DMS114 treated with DMSO at 0.1 percent for 48 hours (cell line): ENCODE measurements around the gene EPM2A.
"Not testable (repeated sequence)": the region's sequence is repeated elsewhere in the genome, so short reads cannot be mapped to it uniquely, and the experiment has no call there.

Experiments used
- DNase-seq: peaks from one replicate; lab custom pipeline; 2025; ENCODE audit not compliant: unreplicated experiment; lab: John Stamatoyannopoulos, UW

The EPM2A gene

DNA sequence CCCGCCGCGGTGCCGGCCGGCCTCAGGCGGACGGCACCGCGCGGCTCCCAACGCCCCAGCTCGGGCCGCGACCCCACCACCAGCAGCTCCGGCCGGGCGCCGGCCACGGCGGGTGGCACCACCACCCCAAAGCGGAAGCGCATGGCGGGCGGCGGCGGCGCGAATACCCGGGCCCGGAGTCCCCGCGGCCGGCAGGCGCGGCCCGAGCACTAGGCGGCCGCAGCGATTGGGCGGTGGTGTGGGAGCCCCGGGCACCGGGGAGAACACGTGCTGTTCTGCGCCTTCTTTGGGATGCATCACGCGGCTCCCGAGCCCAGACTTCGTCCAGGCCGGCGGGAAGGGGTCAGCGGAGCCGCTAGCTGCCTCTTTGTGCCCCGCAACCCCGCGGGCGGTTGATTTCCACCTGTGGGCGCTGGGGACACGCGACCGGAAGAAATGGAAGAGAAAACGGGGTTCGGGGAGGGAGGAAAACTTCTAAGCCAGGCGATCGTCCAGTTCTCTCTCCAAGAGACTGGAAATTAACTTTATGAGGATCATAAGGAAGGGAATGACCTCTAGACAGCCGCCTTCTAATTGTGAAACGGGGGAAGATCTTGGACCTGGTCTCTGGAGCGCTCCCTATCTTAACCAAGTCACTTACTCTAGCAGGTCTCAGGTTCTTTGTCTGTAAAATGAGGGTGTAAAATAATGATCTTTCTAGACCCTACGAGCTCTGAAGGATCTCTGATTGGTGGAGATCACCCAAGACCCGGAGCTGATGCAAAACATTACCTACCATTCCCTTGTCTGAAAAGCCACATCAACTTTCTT lies at the start of gene EPM2A:
Gene EPM2A, minus strand, starts transcription at position 165 of the 810 bp plus-strand sequence. Its CDS starts 22 bp downstream, at position 143.
- peak; percentile 22 for DNase-seq

DNA sequence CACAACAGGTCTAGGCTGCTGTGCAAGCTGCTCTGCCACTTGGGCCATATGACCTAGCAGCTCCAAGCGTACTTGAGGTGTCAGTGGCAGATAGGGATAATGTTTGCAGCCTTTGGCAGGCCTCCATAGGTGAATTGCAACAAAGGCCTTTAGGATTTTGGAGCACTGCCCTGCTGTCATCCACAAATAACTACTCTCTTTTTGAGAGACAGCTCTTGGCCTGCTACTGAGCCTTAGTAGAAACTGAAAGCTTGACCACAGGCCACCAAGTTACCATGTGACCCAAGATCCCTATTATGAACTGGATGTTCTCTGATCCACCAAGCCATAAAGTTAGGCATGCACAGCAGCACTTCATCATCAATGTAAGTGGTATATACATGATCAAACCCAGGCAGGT lies 49.4 kb upstream of the EPM2A start:
- DNase-seq = no peak

DNA sequence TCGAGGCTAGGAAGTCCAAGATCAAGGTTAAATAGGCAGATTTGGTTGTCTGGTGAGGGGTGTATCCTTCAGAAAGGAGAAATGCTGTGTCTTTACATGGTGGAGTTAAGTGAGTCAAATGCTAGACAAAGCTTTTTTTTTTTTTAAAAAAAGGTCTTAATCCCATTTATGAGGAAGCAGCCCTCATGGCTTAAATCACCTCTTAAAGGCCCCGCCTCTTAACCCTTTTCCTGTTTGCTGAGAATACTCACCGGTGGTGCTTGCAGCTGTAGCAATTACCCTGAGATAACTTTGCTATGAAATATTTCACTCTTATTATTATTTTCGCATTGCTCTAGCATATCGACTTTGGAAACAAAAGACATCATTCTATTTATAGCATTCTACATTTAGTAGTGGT lies 48.5 kb upstream of the EPM2A start:
- DNase-seq = no peak

DNA sequence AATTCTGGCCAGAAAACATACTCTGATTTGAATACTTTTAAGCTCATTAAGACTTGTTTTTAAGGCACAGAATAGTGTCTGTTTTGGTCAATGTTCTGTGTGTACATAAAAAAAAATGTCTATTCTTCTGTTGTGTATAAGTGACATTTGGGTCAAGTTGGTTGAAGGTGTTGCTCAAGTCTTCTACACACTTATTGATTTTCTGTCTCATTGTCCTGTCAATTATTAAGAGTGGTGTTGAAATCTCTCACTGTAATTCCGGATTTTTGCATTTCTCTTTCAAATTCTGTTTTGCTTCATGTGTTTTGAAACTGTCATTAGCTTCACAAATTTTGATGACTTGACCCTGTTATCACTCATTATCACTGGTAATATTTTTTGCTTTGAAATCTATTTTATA lies 37.5 kb upstream of the EPM2A start:
- no peak for DNase-seq

DNA sequence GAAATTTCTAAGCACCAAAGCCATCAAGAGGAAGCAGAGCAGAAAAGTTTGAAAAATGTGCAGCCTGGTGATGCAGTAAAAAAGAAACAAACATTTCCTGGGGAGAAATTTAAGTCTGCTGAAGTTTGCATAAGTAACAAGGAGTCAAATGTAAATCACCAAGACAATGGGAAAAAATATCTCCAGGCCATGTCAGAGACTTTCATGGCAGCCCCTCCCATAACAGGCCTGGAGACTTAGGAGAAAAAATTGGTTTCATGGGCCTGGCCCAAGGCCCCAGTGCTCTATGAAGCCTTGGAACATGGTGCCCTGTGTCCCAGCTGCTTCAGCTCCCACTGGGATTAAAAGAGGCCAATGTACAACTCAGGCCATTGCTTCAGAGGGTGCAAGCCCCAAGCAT lies 30.1 kb upstream of the EPM2A start:
- DNase-seq = no peak

DNA sequence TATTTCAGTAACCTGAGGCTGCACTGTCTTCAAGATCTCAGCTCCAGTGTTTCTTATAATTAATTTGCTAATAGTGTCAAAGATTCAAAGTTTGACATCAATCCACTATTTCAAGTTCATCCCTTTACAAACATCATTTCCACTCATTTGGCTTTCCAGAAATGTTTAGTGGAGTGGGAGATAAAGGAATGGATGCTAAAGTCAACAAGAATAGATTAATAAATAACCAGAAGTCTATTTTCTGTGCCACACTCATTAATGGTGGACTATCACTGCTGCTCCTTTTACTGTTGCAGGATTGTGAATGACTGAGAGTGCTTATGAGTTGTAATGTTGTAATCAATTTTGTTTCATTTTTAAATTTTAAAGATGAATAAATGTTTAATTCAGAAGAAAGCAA lies 28.4 kb upstream of the EPM2A start:
- no peak for DNase-seq

DNA sequence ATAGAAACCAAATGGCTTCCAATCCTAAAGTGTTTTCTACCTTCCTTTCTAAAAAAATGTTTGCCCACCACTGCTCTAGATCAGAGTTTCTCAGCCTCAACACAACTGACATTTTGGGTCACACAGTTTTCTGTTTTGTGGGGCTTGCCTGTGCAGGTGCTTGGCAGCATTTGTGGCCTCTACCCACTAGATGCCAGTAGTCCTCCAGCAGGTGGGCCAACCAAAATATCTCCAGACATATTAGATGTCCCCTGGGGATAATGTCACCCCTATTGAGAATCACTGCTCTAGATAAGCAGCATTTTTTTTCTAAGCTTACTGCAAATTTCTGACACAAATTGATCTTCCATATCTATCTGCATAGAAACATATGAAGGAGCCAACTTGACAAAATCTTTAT lies 26.3 kb upstream of the EPM2A start:
- no peak for DNase-seq

DNA sequence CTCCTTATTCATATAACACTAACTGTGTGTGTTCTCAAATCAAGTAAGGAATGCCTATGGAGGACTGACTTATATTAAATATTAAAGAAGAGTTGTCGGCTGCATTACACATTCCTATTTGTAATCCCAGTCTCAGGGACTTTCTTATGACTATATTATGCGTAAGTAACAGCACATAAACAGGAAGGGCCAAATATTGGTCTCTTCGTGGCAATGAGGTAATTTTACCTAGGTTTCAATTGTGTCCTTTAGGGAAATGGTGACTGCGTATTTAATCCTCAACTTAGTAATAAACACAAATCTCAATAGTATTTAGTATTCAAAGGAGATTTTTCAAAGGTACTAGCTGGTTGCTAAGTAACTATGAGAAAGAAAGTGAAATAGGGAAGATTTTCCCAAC lies 22.8 kb upstream of the EPM2A start:
- DNase-seq = no peak

DNA sequence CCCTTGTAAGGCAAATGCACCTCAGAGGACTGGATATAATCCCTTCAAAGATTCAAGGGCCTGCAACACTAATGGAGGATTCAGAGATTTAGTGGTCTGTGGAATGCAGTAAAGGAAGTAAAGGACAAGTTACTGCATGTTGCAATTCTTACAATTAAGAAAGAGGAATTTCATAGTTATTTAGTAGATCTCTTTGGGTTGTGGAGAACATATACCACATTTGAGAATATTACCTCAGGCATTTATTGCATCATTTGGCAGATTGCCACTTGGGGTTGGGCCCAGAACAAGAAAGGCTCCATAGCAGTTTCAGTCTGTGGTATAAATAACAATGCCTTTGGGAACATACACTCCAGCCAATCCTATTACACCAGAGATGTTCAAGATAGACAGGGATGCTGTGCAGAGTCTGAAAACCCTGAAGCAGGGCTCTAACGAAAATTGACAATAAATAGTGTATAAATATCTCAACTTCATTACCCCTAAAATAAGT lies 20.9 kb upstream of the EPM2A start:
- no peak for DNase-seq

DNA sequence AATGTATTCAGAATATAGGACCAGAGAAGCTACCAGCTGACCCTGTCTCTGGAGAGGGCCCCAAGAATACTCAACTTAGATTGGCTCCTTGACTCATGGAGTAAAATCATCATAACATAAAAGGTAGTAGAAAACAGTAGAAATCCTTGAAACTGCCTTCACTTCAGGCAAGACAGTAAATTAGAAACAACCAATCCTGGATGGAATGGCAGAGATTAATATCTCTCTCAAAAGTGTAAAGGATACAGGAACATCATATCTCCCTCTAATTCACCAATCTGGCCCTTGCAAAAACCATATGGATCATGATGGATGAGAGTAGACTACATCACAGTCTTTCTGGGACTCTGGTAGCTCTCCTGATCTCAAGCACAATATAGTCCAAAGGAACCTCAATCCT lies 20.4 kb upstream of the EPM2A start:
- no peak for DNase-seq

DNA sequence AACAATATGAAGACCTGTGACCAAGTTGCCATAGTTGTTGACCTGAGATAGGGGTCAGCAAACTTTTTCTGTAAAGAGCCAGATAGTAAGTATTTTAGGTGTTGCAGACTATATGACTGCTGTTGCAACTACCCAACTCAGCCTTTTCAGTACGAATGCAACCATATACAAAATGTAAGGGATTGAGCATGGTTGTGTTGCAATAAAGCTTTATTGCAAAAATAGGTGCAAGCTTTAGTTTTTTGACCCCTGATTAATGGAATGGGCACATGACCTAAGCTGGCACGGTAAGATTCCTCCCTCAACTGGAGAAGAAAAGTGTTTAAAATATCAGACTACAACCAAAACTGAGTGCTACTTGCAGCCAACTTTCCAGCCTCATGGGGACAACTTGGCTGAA lies 17.3 kb upstream of the EPM2A start:
- DNase-seq = no peak

DNA sequence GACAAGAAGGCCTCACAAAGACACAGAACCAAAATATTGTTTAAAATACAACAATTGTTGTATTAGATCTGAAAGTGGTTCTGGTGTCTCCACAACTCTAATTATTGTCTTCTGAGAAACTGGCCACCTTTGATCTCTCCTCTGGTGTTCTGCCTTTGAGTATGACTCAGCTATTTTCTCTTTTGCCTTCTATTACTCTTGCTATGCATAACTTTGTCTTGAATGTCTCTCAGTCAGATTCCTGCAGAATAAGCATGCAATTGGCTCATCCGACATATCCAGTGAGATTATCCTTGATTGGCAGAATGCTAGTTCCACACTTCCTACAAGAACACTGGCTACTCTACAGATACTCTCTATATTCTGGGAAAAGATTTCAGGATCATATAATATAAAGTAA lies 14.3 kb upstream of the EPM2A start:
- no peak for DNase-seq

DNA sequence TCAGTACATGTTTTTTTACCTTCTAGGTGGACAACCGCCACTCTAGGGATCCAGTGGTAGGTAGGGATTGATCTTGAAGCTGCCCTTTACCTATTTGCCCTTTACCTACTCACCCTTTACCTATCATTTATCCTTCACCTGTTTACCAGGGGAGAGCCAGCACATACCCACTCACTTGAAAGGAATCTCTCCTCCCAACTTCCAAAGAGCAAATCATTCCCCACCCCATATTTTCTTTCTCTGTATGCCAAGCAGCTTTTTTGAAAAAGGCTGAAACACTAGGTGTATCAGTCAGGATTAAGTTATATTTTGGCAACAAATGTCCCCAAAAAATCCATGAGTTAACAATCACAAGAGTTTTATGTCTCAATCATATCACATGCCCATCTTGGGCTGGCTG lies 10.5 kb upstream of the EPM2A start:
- DNase-seq = no peak

DNA sequence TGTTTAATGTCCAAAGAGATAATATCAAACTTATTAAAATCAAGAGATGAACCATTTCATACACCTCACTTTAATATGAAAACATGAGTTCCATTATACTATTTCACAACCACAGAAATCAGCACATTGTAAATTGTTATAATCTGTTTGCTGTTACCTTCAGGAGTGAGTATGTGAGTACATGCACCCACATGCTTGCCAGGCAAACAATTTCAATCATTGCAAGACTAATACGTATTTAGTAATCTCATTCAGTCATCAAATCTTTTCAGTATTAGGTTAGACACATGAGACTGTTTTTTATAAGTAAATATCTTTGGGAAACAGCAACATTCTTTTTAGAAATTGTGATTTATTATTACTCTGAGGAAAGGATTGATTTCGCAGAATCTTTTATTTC lies 9.3 kb upstream of the EPM2A start:
- no peak for DNase-seq

DNA sequence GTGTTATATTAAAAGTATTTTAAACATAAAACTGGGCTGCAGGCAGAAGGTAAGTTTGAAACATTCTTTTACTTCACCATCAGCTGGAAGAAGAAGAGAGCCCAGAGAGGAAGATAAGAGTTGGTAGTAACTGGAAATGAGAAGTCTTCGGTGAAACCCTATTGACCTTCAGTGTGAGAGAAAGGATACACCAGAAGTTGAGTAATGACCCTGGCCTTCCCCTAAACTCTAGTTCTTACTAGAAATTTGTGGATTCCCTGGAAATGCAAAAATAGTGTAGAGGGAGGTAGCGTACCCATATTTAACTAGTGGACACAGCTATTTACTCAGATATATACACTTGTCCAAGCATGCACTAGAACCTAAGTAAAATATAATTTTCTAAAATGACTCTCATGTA lies 8.0 kb upstream of the EPM2A start:
- no peak for DNase-seq

DNA sequence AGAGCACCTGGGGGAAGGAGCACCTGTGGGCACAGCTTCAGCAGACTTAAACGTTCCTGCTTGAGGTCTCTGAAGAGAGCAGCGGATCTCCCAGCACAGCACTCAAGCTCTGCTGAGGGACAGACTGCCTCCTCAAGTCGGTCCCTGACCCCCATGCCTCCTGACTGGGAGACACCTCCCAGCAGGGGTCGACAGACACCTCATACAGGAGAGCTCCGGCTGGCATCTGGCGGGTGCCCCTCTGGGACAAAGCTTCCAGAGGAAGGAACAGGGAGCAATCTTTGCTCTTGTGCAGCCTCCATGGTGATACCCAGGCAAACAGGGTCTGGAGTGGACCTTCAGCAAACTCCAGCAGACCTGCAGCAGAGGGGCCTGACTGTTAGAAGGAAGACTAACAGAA lies 7.2 kb upstream of the EPM2A start:
- not testable (repeated sequence) for DNase-seq

DNA sequence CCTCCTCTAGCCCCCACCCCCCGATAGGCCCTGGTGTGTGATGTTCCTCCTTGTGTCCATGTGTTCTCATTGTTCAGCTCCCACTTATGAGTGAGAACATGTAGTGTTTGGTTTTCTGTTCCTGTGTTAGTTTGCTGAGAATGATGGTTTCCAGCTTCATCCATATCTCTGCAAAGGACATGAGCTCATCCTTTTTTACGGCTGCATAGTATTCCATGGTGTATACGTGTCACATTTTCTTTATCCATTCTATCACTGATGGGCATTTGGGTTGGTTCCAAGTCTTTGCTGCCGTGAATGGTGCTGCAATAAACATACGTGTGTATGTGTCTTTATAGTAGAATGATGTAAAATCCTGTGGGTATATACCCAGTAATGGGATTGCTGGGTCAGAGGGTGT lies 4.4 kb upstream of the EPM2A start:
- DNase-seq = not testable (repeated sequence)

DNA sequence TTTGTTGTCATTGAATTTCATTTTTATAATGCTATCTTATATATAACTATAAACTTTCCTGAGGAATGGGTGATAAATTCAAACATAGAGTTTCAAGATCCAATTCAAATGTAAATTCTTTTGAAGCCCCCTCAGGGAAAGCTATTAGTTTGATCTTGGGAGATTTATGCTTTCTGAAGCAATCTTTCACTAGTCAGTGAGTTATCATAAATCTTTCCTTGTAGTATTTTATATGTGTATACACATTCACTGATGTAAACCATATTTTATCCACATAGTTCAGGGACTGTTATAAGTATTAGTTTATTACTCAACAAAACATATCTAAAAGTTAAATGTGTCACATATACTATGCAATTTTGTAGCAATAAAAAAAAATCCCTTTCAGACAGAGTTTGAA lies 2.9 kb upstream of the EPM2A start:
- DNase-seq = no peak

DNA sequence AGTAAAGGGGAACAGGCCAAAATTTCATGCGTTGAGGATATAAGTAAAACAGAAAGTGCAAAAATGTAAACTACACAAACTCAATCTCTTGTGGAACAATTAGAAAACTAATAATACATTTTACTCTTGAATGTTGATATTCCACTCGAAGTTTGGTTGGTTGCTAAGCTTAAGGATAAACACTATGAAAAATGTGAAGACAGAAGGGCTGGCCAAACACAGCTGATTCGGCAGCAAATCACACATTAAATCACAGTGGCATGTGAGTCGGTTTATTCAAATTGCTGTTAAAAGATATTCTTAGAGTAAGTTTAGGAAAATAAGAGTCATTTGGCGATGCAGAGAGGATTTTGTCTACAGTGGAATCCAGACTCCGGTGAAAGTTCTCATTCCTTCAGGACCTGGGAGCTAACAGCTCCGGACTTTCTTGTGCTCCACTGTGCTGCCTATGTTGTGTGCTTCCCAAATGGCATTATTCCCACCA lies 1.4 kb upstream of the EPM2A start:
- DNase-seq = no peak

DNA sequence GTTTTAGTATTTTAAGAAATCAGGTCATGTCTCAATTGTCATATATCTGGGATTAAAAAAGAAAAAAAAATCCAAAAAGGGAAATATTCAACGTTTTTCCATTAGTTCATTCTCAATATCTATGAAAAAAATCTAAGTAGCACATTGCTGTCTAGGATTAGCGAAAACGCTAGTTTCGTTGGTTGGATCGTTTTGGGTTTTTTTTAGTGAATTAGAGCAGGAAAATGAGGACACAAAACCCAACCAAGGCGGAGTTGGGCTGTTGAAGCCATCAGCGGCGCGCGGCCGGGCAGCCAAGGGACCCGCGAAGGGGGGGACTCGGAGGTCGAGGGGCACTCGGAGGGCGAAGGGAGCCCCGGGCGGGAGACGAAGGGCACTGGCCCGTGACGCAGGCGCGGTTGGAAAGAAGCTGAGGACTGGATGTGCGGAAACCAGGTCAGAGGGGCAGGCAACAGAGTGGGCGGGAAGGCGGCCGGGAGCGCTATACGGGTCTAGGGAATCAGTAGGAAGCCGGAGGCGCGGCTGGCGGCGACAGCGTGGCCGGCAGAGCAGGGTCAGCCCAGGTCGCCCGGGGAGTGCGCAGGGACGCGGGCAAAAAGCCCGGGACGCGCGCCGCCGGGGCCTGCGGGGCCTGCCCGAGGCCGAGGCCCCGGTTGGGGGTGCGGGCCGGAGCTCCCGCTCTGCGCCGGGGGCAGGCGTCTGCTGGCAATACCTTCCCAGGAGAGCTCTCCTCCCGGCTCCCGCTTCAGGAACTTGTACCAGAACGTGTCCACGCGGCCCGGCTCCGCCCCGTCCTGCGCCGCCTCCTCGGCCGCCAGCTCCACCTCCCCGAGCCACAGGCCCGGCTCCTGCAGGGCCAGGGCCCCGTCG lies 599 bp downstream of the EPM2A start:
- DNase-seq = peak; percentile 39

DNA sequence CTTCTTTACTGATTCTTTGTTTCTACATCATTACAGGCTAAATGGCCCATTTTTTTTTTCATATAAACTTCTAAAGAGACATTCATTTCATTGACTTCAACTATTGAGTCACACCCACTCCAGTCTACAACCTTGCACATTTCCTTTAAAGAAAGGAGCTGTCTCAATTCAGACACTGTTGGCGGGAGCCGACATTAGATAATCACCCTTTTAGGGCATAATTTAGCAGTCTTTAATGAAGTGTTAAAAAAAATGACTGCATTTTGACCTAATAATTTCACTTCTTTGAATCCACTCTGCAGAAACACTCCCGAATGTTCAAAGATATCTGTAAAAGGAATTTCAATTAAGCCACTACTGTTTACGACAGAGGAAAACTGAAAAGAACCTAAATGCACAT lies 1.5 kb downstream of the EPM2A start:
- no peak for DNase-seq

DNA sequence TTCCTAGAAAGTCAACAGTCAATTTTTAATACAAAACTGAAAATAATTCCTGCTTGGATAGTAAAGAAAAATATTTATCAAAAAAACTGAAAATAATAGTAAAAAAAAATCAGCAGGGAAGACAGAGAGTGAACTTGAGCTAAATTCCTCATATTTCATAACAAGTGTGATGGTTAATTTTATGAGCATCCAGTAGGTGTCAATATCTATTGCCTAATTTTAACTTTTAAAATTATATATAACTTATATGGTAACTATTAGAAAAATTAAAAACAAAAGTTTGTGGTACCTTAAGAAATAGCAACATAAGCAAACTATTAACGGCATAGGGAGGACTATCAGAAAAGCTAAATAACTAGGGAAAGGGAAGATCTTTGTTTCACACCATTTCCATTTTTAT lies 2.1 kb downstream of the EPM2A start:
- DNase-seq = no peak
